H1 (cell line): ENCODE data around the gene GADD45B. TPM values are rescaled to one million over a fixed set of nuclear protein-coding genes. Genes with fewer than 3 reads are reported as not detected.

Source experiments
- CTCF ChIA-PET: fragments of 300-600 bp; sonication (Branson Sonifier 250); formaldehyde crosslinking; loops from one replicate; lab custom pipeline; 2021; ENCODE audit not compliant: partially characterized antibody; lab: Charles Lee
- POLR2A ChIA-PET: fragments of 300-600 bp; sonication (Branson Sonifier 250); formaldehyde crosslinking; loops from one replicate; lab custom pipeline; 2021; ENCODE audit warnings: inconsistent platforms; ENCODE audit not compliant: partially characterized antibody; lab: Charles Lee
- DNase-seq, 2 experiments: peaks; one replicate each; pipeline versions ENCODE4 v3.0.0 to v3.0.0-alpha.2; 2010 to 2022; ENCODE audit warnings: low spot score in 2 of 2, low read depth in 1 of 2, mixed read lengths in 1 of 2
- FAIRE-seq: peaks from 2 replicates; lab custom pipeline; 2011; peaks lifted over from hg19 to GRCh38; lab: Jason Lieb, UNC
- H2AFZ ChIP-seq: 2 replicates; pipeline ENCODE4 v1.8.1; 2012; ENCODE audit warnings: low read length, inconsistent platforms
- H2AK5ac ChIP-seq: 2 replicates; pipeline ENCODE4 v1.6.1; 2013; ENCODE audit warnings: low read depth, low read length
- H2BK120ac ChIP-seq: replicated peaks from 2 replicates; pipeline ENCODE3; 2013; ENCODE audit warnings: low read depth, low read length, inconsistent platforms
- H2BK12ac ChIP-seq: 2 replicates; pipeline ENCODE4 v1.6.1; 2013; ENCODE audit warnings: low read depth, low read length
- H2BK15ac ChIP-seq: 2 replicates; pipeline ENCODE4 v1.6.1; 2013; ENCODE audit warnings: low read length
- H2BK20ac ChIP-seq: 2 replicates; pipeline ENCODE4 v1.6.1; 2013; ENCODE audit warnings: low read length
- H2BK5ac ChIP-seq: 2 replicates; pipeline ENCODE4 v1.6.1; 2013; ENCODE audit warnings: low read depth, low read length
- H3K14ac ChIP-seq: 2 replicates; pipeline ENCODE4 v1.6.1; 2013; ENCODE audit warnings: inconsistent platforms; ENCODE audit not compliant: insufficient read length
- H3K18ac ChIP-seq: 2 replicates; pipeline ENCODE4 v1.6.1; 2013; ENCODE audit warnings: low read length; ENCODE audit errors: extremely low read depth
- H3K23ac ChIP-seq: 2 replicates; pipeline ENCODE4 v1.6.1; 2013; ENCODE audit warnings: inconsistent platforms; ENCODE audit not compliant: insufficient read length
- H3K23me2 ChIP-seq: 2 replicates; pipeline ENCODE4 v1.6.1; 2013; ENCODE audit warnings: low read depth, low read length
- H3K27ac ChIP-seq: 2 replicates; pipeline ENCODE4 v1.6.1; 2011; ENCODE audit warnings: low read depth, low read length, inconsistent platforms
- H3K27me3 ChIP-seq, 4 experiments: replicated peaks in 1 of 4; 1 replicate in 1 of 4; 2 replicates in 3 of 4; pipeline versions ENCODE4 v1.6.1 to v1.8.1; 2011 to 2013; ENCODE audit warnings: low read length in 3 of 4, mild to moderate bottlenecking in 3 of 4, inconsistent platforms in 2 of 4, mixed read lengths in 2 of 4, moderate library complexity in 1 of 4; ENCODE audit not compliant: control insufficient read depth in 3 of 4, insufficient read depth in 3 of 4; ENCODE audit errors: extremely low read depth in 1 of 4
- H3K36me3 ChIP-seq, 4 experiments: 2 replicates each; pipeline versions ENCODE4 v1.6.1 to v1.8.1; 2011 to 2013; ENCODE audit warnings: mild to moderate bottlenecking in 4 of 4, low read length in 3 of 4, moderate library complexity in 2 of 4, control low read depth in 1 of 4, inconsistent platforms in 1 of 4; ENCODE audit not compliant: insufficient read depth in 4 of 4, control insufficient read depth in 2 of 4
- H3K4ac ChIP-seq: replicated peaks from 2 replicates; pipeline ENCODE3; 2013; ENCODE audit warnings: low read length, low read depth, mixed read lengths, inconsistent platforms; ENCODE audit not compliant: insufficient read length
- H3K4me1 ChIP-seq, 4 experiments: replicated peaks in 1 of 4; 1 replicate in 1 of 4; 2 replicates in 3 of 4; pipeline versions ENCODE4 v1.6.1 to v1.8.1; 2011 to 2013; ENCODE audit warnings: low read length in 3 of 4, inconsistent platforms in 2 of 4, mixed read lengths in 1 of 4; ENCODE audit not compliant: insufficient read depth in 4 of 4, control insufficient read depth in 3 of 4
- H3K4me2 ChIP-seq, 2 experiments: 2 replicates each; pipeline versions ENCODE4 v1.6.1 to v1.8.1; 2011 to 2013; ENCODE audit warnings: low read depth in 2 of 2, low read length in 2 of 2, control low read depth in 1 of 2, inconsistent platforms in 1 of 2, mild to moderate bottlenecking in 1 of 2; ENCODE audit not compliant: insufficient read depth in 1 of 2
- H3K4me3 ChIP-seq, 4 experiments: fragments of 200-600, 300-600 bp in 1 of 4; sonication (generic), shearing (Covaris generic), sonication (Bioruptor Twin) in 1 of 4; 2 replicates each; pipeline versions ENCODE4 v1.5.1 to v1.8.1; 2011 to 2016; ENCODE audit warnings: low read length in 4 of 4, low read depth in 3 of 4, control low read depth in 2 of 4, inconsistent platforms in 2 of 4, mild to moderate bottlenecking in 2 of 4, mixed read lengths in 1 of 4, moderate library complexity in 1 of 4; ENCODE audit not compliant: insufficient read depth in 2 of 4; ENCODE audit errors: extremely low read depth in 1 of 4
- H3K56ac ChIP-seq: replicated peaks from 2 replicates; pipeline ENCODE3; 2013; ENCODE audit warnings: low read depth, mild to moderate bottlenecking, mixed read lengths, low read length, inconsistent platforms; ENCODE audit not compliant: insufficient read length
- H3K79me1 ChIP-seq: 2 replicates; pipeline ENCODE4 v1.6.1; 2013; ENCODE audit warnings: low read depth, low read length, control low read depth
- H3K79me2 ChIP-seq, 2 experiments: 2 replicates each; pipeline versions ENCODE4 v1.6.1 to v1.8.1; 2012 to 2013; ENCODE audit warnings: low read length in 2 of 2, mild to moderate bottlenecking in 2 of 2, inconsistent platforms in 1 of 2; ENCODE audit not compliant: insufficient read depth in 2 of 2, control insufficient read depth in 1 of 2
- H3K9ac ChIP-seq, 4 experiments: replicated peaks in 1 of 4; 1 replicate in 1 of 4; 2 replicates in 3 of 4; pipeline versions ENCODE4 v1.6.1 to v1.8.1; 2011 to 2013; ENCODE audit warnings: low read depth in 3 of 4, low read length in 3 of 4, control low read depth in 2 of 4, mild to moderate bottlenecking in 2 of 4, moderate library complexity in 2 of 4, inconsistent platforms in 1 of 4; ENCODE audit errors: extremely low read depth in 1 of 4
- H3K9me3 ChIP-seq, 2 experiments: 2 replicates each; pipeline versions ENCODE4 v1.6.1 to v1.8.1; 2012 to 2013; ENCODE audit warnings: mild to moderate bottlenecking in 2 of 2, moderate library complexity in 2 of 2, control low read depth in 1 of 2, inconsistent platforms in 1 of 2, low read depth in 1 of 2, low read length in 1 of 2, mixed read lengths in 1 of 2; ENCODE audit not compliant: insufficient read depth in 2 of 2
- H4K20me1 ChIP-seq, 2 experiments: replicated peaks in 1 of 2; 2 replicates each; pipeline versions ENCODE3 to v1.8.1; 2011 to 2013; ENCODE audit warnings: inconsistent platforms in 2 of 2, low read length in 2 of 2, mild to moderate bottlenecking in 1 of 2; ENCODE audit not compliant: insufficient read depth in 2 of 2, control insufficient read depth in 1 of 2
- H4K5ac ChIP-seq: 2 replicates; pipeline ENCODE4 v1.6.1; 2013; ENCODE audit warnings: low read length, low read depth, mixed read lengths, inconsistent platforms; ENCODE audit not compliant: insufficient read length
- H4K8ac ChIP-seq: 2 replicates; pipeline ENCODE4 v1.8.0; 2013; ENCODE audit warnings: mild to moderate bottlenecking, moderate library complexity, low read length, inconsistent platforms; ENCODE audit not compliant: insufficient read depth; ENCODE audit errors: extremely low read depth
- H4K91ac ChIP-seq: replicated peaks from 2 replicates; pipeline ENCODE3; 2013; ENCODE audit warnings: low read length, mixed read lengths, inconsistent platforms; ENCODE audit not compliant: insufficient read length
- ASH2L ChIP-seq: fragments of 200-600, 300-600 bp; sonication (generic); IDR thresholded peaks from one replicate; pipeline ENCODE4 v1.7.1; 2017; ENCODE audit warnings: low read length
- CREB1 ChIP-seq: IDR thresholded peaks from 2 replicates; pipeline ENCODE4 v1.6.1; 2012; ENCODE audit warnings: inconsistent platforms
- JUN ChIP-seq: IDR thresholded peaks from 2 replicates; pipeline ENCODE4 v1.6.1; 2011; ENCODE audit warnings: low read depth, mild to moderate bottlenecking, improper control_type of control experiment, low read length
- KDM1A ChIP-seq: fragments of 200-600, 300-600 bp; sonication (generic); IDR thresholded peaks from 2 replicates; pipeline ENCODE4 v1.7.1; 2016; ENCODE audit warnings: mild to moderate bottlenecking, low read length, borderline replicate concordance
- KDM5A ChIP-seq: fragments of 200-600 bp; IDR thresholded peaks from 2 replicates; pipeline ENCODE4 v1.7.1; 2012; ENCODE audit warnings: mild to moderate bottlenecking, low read length, inconsistent platforms, mixed read lengths
- POLR2AphosphoS5 ChIP-seq: IDR thresholded peaks from 2 replicates; pipeline ENCODE4 v1.6.1; 2011; ENCODE audit warnings: low read depth, low read length
- SP2 ChIP-seq: IDR thresholded peaks from 2 replicates; pipeline ENCODE4 v1.6.1; 2012; ENCODE audit warnings: mild to moderate bottlenecking, low read length, inconsistent platforms
- SRF ChIP-seq: IDR thresholded peaks from 2 replicates; pipeline ENCODE4 v1.6.1; 2011; ENCODE audit warnings: mild to moderate bottlenecking, low read depth, low read length, moderate library complexity
- TAF1 ChIP-seq: IDR thresholded peaks from 2 replicates; pipeline ENCODE4 v1.6.1; 2011; ENCODE audit warnings: mild to moderate bottlenecking, low read depth, low read length
- TAF7 ChIP-seq: optimal IDR thresholded peaks from 2 replicates; pipeline ENCODE3; 2011; ENCODE audit warnings: low read depth, mild to moderate bottlenecking, inconsistent platforms, low read length, moderate library complexity, borderline replicate concordance
- TCF12 ChIP-seq: IDR thresholded peaks from 2 replicates; pipeline ENCODE4 v1.6.1; 2011; ENCODE audit warnings: low read depth, mild to moderate bottlenecking, low read length
- TEAD4 ChIP-seq: IDR thresholded peaks from 2 replicates; pipeline ENCODE4 v1.6.1; 2012; ENCODE audit warnings: low read depth, low read length, inconsistent platforms, mixed read lengths
- WGBS, 2 experiments: shearing (Covaris generic) in 1 of 2; methylation state at CpG; one replicate each; pipeline versions ENCODE4 v1.1.6 to v1.1.7; 2013 to 2015; ENCODE audit warnings: low lambda C conversion rate in 2 of 2, mixed read lengths in 2 of 2, inconsistent platforms in 1 of 2, low coverage in 1 of 2, missing lambda C conversion rate in 1 of 2; ENCODE audit not compliant: insufficient replicate concordance in 2 of 2, insufficient coverage in 1 of 2, insufficient read length in 1 of 2; ENCODE audit errors: extremely low coverage in 1 of 2, missing lambda C conversion rate in 1 of 2; 5-methylcytosine and 5-hydroxymethylcytosine counted together
- polyA plus RNA-seq, 7 experiments: library from polyadenylated mRNA; depleted of rRNA in 3 of 7; stranded (reverse) in 5 of 7; unstranded in 2 of 7; fragments of >200 nt in 5 of 7; fragments of 200-250 nt in 2 of 7; gene quantifications; 1 replicate in 5 of 7; 2 replicates in 1 of 7; 4 replicates in 1 of 7; pipeline versions ENCODE4 v1.2.1 to v1.2.3, GENCODE V29; 2011 to 2013; ENCODE audit warnings: missing spikeins in 2 of 7, mixed read lengths in 2 of 7
- total RNA-seq: library from RNA; stranded (reverse); fragmentation: NEBNext Ultra II Directional; extraction: Animal tissue kit (Norgen Biotek cat#: 25700); gene quantifications from 2 replicates; pipeline ENCODE4 v1.2.1, GENCODE V29; 2021
- TF ChIP-seq, protein P1 (sequence below): IDR thresholded peaks from 2 replicates; pipeline ENCODE4 v1.6.1; 2012; ENCODE audit warnings: inconsistent platforms

Gene GADD45B
- total and polyA plus RNA-seq, 2 of the 8 experiments (the other 6 are each of a cell fraction or from before 2014, with no cell fraction given): 7.4 to 11.4 TPM

DNA sequence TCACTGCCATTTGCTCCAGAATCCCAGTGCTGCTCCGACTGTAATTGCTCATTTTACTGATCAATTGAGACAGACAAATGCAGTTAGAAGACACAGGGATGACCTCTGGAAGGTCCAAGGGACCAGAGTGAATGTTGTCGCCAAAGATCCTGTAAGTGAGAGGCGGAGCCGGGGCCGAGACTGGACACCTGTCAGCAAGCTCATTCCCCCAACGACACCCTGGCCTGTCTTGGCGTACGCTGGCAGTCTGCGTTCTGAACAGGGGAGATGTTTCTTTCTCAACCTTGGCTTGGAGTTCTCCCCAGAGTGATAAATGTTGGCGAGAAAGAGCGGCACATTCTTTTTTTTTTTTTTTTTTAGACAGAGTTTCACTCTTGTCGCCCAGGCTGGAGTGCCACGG lies 24.2 kb downstream of the GADD45B start:
- peaks cover 0 to 7% (median 3%) of the 10 kb centered on the region in 4 experiments; a peak in 5 of 7 replicates for H3K27me3 ChIP-seq
- H2AK5ac ChIP-seq: no peak overlapping the region
- no peak overlapping the region for H2BK120ac ChIP-seq
- H4K5ac ChIP-seq: no peak overlapping the region
- no peaks in the 10 kb centered on the region for H4K20me1 ChIP-seq
- H3K23me2 ChIP-seq: peaks cover under 1% of the 10 kb centered on the region; the same call in 1 of the 2 replicates
- WGBS, 2 experiments: 93% methylated on average over 10 of the region's 13 CpGs; no CpG with 5 or more reads in 1 of the 2 experiments
- H3K79me2 ChIP-seq: no peaks in the 10 kb centered on the region
- H3K27ac ChIP-seq: no peak overlapping the region
- no peak overlapping the region for H4K8ac ChIP-seq
- H4K91ac ChIP-seq: no peak overlapping the region
- H2BK12ac ChIP-seq: no peak overlapping the region
- FAIRE-seq (no peak), DNase-seq (no peak)
- POLR2A ChIA-PET: interaction anchor here (16.3 kb wide), 1 partner anchor 23 kb away, joined by 216 read pairs; the partner anchor contains the start of gene GADD45B
- CTCF ChIA-PET: interaction anchor here (1.6 kb wide), 1 partner anchor 22 kb away, joined by 4 read pairs; no protein-coding TSS in a partner anchor
- H2BK20ac ChIP-seq: no peak overlapping the region
- H3K4me3 ChIP-seq: no peak overlapping the region
- TF ChIP-seq, protein P1, sequence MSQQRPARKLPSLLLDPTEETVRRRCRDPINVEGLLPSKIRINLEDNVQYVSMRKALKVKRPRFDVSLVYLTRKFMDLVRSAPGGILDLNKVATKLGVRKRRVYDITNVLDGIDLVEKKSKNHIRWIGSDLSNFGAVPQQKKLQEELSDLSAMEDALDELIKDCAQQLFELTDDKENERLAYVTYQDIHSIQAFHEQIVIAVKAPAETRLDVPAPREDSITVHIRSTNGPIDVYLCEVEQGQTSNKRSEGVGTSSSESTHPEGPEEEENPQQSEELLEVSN: no peak
- TF ChIP-seq KDM1A: no peak
- TF ChIP-seq JUN: no peak
- no peak for TF ChIP-seq TAF7
- no peak for TF ChIP-seq TEAD4
- no peak for TF ChIP-seq SP2
- no peak for TF ChIP-seq TAF1
- TF ChIP-seq SRF: no peak
- no peak for TF ChIP-seq TCF12
- no peak for TF ChIP-seq POLR2AphosphoS5
- TF ChIP-seq ASH2L: no peak
- TF ChIP-seq CREB1: no peak
- no peak for TF ChIP-seq KDM5A
- no peaks in the 10 kb centered on the region for H3K9me3 ChIP-seq
- H2BK5ac ChIP-seq: no peak overlapping the region
- no peak overlapping the region for H3K4ac ChIP-seq
- H3K14ac ChIP-seq: no peak overlapping the region
- no peak overlapping the region for H3K23ac ChIP-seq
- H2BK15ac ChIP-seq: no peak overlapping the region
- no peaks in the 10 kb centered on the region for H3K79me1 ChIP-seq
- no peak overlapping the region for H3K4me2 ChIP-seq
- no peak overlapping the region for H2AFZ ChIP-seq
- H3K9ac ChIP-seq: no peak overlapping the region
- peaks cover 3 to 14% (median 8%) of the 10 kb centered on the region in 4 experiments; a peak in 6 of 7 replicates for H3K4me1 ChIP-seq
- H3K36me3 ChIP-seq: no peaks in the 10 kb centered on the region
- no peak overlapping the region for H3K56ac ChIP-seq
- H3K18ac ChIP-seq: no peak overlapping the region
